GM18508 (cell line): ENCODE data around the gene SKA1.
"Not testable (repeated sequence)": the region's sequence is repeated elsewhere in the genome, so short reads cannot be mapped to it uniquely, and the experiment has no call there.

Experiments
- ATAC-seq: cut with Tn5 transposase; IDR thresholded peaks from one replicate; pipeline ENCODE4 v1.9.1; 2021; ENCODE audit warnings: moderate number of reproducible peaks; ENCODE audit not compliant: insufficient read depth, unreplicated experiment

Gene SKA1

GRCh38 chr18:50424877-50425690 lies 50.2 kb downstream of the SKA1 start:
- ATAC-seq: no peak

- no peak for ATAC-seq
Observed at GRCh38 chr18:50427896-50428295, 53.0 kb downstream of the SKA1 start.

GRCh38 chr18:50428531-50429206 lies 53.8 kb downstream of the SKA1 start:
- ATAC-seq: no peak

GRCh38 chr18:50429207-50429948 lies 54.5 kb downstream of the SKA1 start:
- no peak for ATAC-seq

- ATAC-seq: no peak
Observed at GRCh38 chr18:50432915-50433314, 58.1 kb downstream of the SKA1 start.

GRCh38 chr18:50436742-50437141 lies 61.9 kb downstream of the SKA1 start:
- ATAC-seq: not testable (repeated sequence)

- ATAC-seq: no peak
Observed at GRCh38 chr18:50439460-50440015, 64.7 kb downstream of the SKA1 start.

GRCh38 chr18:50441016-50441415 lies 66.2 kb downstream of the SKA1 start:
- no peak for ATAC-seq

GRCh38 chr18:50441501-50441900 lies 66.7 kb downstream of the SKA1 start:
- ATAC-seq: no peak
